GM12865 (cell line): Measurements from ENCODE around the gene ADCY7.

Experiments
- DNase-seq: peaks from one replicate; pipeline ENCODE4 v3.0.0; 2010; ENCODE audit warnings: low read depth
- H3K4me3 ChIP-seq: 2 replicates; pipeline ENCODE4 v1.5.1; 2011; ENCODE audit warnings: mild to moderate bottlenecking, low read depth, low read length, control low read depth
- CTCF ChIP-seq: IDR thresholded peaks from 2 replicates; pipeline ENCODE4 v1.5.1; 2011; ENCODE audit warnings: low read length, control low read depth, low read depth, inconsistent platforms; ENCODE audit not compliant: insufficient read depth; ENCODE audit errors: missing control alignments

ADCY7 gene

GRCh38 chr16:50351116-50351515 is 84.8 kb downstream of the ADCY7 start:
- no peak for DNase-seq
- no peak overlapping the region for H3K4me3 ChIP-seq
- TF ChIP-seq CTCF, result no peak

GRCh38 chr16:50351952-50352351 is 85.6 kb downstream of the ADCY7 start:
- no peak for DNase-seq
- H3K4me3 ChIP-seq, result no peak overlapping the region
- no peak for TF ChIP-seq CTCF

- no peak overlapping the region for H3K4me3 ChIP-seq
- no peak for DNase-seq
- TF ChIP-seq CTCF, result no peak
Observed at GRCh38 chr16:50354082-50354481, 87.7 kb downstream of the ADCY7 start.

- DNase-seq, result no peak
- H3K4me3 ChIP-seq, result no peak overlapping the region
Observed at GRCh38 chr16:50354629-50355456, 88.5 kb downstream of the ADCY7 start.

GRCh38 chr16:50359626-50360025 is 93.3 kb downstream of the ADCY7 start:
- DNase-seq, result no peak
- no peak overlapping the region for H3K4me3 ChIP-seq
- no peak for TF ChIP-seq CTCF

More at GRCh38 chr16:50354629-50355456, 88.5 kb downstream of the ADCY7 start:
- TF ChIP-seq CTCF, result peak; percentile 50

GRCh38 chr16:50360033-50360778 is 93.9 kb downstream of the ADCY7 start:
- DNase-seq, result no peak
- no peak overlapping the region for H3K4me3 ChIP-seq
- no peak for TF ChIP-seq CTCF
